HG02938 (cell line): ENCODE results near the gene GRAMD1A.
"Not testable (repeated sequence)": the region's sequence is repeated elsewhere in the genome, so short reads cannot be mapped to it uniquely, and the experiment has no call there.

Experiments used
- ATAC-seq: cut with Tn5 transposase; IDR thresholded peaks from one replicate; pipeline ENCODE4 v1.9.1; 2021; ENCODE audit warnings: mild to moderate bottlenecking, moderate library complexity; ENCODE audit not compliant: unreplicated experiment

Gene GRAMD1A

DNA sequence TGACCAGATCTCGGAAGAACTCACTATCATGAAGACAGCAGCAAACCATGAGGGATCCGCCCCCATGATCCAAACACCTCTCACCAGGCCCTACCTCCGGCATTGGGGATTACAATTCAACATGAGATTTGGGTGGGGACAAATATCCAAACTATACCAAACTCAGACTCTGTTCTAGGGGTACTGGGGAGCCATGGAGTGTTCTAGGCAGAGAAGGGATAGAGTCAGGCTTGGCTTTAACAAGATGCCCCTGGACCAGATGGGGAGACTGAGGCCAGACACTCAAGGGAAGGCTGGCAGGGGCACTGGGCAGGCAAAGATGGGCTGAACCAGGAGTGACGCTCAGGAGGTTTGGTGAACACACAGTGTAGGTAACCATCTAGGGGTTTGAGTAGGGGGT lies 18.3 kb downstream of the GRAMD1A start:
- no peak for ATAC-seq

DNA sequence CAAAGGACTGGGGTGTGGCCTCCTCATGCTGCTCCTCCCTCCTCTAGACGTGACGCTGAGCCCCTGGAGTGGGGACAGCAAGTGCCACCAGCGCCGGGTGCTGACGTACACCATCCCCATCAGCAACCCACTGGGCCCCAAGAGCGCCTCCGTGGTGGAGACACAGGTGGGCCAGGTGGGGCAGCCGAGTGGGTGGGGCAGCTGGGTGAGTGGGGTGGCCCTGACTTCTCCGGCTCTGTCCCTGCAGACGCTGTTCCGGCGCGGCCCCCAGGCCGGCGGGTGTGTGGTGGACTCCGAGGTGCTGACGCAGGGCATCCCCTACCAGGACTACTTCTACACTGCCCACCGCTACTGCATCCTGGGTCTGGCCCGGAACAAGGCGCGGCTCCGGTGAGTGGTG lies 19.0 kb downstream of the GRAMD1A start:
- ATAC-seq: no peak

DNA sequence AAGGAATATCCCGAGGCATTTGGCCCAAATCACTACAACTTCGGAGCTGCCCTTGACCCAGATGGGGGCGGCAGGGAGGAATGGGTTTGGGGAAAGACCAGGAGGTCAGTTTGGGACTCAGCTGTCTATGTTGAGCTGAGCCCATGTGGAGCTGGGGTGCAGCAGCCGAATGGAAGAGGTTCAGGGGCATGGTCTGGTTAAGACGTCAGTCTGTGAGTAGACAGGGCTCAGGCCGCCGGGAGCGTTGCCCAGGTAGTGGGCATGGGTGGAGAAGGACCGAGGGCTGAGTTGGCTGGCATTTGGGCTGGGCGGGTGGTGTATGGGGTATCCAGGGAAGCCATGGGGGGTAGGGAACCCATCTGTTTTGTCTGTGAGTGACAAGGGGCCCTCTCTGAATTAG lies 20.9 kb downstream of the GRAMD1A start:
- no peak for ATAC-seq

DNA sequence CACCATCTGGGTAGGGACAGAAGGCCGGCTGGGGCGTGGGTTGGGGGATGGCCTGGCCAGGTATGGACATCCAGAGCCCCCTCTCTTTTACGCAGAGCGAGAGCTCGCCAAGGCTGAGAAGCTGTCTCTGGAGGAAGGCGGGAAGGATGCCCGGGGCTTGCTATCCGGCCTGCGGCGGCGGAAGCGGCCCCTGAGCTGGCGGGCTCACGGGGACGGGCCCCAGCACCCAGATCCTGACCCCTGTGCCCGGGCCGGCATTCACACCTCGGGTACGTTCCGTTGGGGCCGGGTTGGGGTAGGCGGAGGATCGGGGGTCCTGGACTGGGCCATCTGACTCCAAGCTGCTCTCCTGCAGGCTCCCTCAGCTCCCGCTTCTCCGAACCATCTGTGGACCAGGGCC lies 21.5 kb downstream of the GRAMD1A start:
- no peak for ATAC-seq

DNA sequence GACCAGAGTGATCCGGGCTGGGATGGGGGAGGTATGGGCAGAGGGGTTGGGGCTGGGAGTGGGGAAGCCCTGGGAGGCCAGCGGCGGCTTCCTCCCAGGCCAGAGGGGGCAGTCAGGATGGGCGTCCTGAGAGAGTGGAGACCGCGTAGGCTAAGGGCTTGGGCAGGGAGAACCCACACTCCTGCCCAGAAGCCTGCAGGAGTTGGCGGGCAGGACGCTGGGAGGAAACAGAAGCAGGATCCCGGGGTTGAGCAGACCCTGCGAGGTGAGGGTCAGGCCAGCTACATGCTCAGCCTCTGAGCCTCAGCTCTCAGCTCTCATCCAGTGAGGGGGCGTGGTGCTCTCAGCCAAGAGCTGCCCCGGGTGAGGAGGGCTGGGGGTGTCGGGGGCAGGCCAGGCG lies 22.3 kb downstream of the GRAMD1A start:
- ATAC-seq: no peak

DNA sequence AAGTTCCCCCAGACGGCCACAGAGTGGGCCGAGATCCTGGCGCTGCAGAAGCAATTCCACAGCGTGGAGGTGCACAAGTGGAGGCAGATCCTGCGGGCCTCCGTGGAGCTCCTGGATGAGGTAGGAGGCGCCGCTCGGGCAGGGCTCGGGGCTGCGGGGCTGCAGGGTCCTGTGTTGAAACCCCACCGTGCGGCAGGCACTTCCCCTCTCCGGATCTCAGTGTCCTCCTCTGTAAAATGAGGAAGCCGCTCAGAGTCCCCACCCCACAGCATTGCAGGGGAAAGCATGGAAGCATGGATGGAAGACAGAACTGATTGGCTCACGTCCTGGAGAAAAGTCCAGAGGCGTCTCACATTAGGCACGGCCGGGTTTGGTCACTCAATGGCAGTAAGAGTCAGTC lies 23.3 kb downstream of the GRAMD1A start:
- ATAC-seq: no peak

DNA sequence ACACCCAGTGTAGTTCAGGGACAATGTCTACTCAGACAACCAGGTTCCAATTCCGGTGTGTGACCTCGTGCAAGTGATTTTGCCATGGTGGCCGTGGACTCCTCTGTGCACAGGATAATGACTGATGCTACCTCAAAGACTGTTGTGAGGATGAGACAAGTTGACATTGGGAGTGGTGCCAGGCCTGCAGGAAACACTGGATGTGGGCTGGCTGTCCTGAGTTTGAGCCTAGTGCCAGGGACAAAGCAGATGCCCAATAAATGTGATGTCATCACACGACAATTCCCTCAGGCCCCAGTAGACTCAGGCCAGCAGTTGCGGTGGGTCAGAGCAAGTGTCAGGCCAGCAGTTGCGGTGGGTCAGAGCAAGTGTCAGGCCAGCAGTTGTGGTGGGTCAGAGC lies 24.0 kb downstream of the GRAMD1A start:
- no peak for ATAC-seq

DNA sequence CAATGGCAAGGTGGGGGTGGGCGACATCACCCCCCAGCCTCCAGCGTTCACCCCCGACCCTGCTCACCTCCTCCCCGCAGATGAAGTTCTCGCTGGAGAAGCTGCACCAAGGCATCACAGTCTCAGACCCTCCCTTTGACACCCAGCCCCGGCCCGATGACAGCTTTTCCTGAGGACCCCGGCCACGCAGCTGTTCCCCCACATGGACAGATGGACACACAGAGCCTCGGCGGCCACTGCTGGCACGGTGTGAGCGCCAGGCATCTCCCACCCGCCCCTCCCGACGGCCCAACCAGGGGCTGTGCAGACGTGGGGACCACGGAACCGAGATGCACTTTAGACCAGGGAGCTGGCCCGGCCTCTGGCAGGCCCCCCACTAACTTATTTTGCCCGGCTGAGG lies 25.8 kb downstream of the GRAMD1A start:
- ATAC-seq: no peak

DNA sequence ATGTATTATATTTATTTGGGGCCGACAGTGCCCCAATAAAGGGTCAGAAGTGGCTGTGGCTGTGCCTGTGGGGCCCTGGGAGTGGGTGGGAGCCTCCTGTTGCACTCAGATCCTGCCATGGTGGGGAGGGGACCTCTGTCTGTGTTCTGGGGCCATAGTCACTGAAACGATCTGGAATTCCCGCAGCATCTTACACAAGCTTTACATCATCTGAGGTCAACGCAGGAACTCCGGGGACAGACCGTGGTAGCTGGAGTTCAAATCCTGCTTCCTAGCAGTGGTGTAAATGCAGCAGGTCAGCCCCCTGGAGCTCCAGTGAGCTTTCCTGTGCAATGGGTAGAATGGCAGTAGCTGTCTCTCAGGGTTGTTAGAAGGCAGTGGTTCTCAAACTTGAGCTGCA lies 26.3 kb downstream of the GRAMD1A start:
- no peak for ATAC-seq

DNA sequence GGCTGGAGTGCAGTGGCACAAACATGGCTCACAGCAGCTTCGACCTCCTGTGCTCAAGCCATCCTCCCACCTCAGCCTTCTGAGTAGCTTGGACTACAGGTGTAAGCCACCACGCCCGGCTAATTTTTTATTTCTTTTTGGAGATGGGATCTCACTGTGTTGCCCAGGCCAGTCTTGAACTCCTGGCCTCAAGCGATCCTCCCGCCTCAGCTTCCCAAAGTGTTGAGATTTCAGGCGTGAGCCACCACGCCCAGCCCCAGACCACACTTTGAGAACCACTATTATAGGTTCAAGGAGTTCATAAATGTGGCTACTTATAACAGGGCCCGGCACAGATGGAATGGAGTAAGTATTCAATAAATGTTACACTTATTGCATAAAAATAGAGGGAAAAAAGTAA lies 26.9 kb downstream of the GRAMD1A start:
- no peak for ATAC-seq

DNA sequence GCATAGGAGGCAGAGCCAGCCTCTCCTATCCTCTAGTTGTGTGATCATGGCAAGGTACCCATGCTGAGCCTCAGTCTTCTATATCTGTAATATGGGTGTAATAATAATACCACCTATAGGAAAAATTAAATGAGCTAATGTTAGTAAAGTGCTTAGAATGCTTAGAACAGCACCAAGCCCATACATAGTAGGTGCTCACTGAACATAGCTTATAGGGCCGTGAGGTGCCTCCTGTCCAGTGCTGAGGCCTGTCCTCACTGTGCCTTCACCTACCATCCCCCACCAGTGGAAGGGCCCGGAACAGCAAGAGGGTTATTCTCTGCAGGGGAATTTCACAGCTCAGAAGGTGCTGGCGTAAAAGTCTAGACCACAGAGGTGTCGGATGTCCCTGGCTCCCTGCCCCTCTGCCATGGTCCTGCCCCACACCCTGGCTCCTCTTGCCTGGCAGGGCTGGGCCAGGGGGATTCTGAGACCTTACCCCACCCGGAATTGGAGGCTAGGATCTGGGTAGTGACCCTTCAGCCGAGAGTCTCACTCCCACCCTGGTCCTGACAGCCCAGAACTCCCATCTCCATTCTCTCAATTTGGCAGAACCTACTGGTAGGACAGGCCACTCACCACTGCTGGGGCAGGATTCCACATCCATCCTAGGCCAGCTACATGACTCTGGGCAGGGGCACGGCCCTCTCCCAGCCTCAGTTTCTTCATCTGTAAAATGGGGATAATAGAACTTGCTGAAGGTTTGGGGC lies 27.9 kb downstream of the GRAMD1A start:
- ATAC-seq: no peak

DNA sequence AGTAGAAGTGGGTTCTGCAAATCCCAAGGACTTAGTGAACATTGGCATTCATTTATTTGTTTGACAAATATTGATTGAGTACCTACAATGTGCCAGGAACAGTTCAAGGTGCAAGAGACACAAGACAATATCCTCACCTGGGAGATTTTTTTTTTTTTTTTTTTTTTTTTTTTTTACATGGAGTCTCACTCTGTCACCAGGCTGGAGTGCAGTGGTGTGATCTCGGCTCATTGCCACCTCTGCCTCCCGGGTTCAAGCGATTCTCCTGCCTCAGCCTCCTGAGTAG lies 28.4 kb downstream of the GRAMD1A start:
- ATAC-seq: not testable (repeated sequence)

DNA sequence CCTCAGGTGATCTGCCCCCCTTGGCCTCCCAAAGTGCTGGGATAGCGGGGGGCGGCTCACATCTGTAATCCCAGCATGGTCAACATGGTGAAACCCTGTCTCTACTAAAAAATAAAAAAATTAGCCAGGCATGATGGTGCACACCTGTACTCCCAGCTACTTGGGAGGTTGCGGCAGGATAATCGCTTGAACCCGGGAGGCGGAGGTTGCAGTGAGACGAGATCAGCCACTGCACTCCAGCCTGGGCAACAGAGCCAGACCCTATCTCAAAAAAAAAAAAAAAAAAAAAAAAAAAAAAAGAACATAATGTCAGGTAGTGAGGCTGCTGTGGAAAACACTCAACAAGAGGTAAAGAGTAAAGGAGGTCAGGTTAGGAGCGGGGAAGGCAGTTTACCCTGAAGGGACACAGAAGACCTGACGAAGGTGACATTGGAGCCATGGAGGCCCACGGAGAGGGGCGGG lies 29.2 kb downstream of the GRAMD1A start:
- ATAC-seq: not testable (repeated sequence)

DNA sequence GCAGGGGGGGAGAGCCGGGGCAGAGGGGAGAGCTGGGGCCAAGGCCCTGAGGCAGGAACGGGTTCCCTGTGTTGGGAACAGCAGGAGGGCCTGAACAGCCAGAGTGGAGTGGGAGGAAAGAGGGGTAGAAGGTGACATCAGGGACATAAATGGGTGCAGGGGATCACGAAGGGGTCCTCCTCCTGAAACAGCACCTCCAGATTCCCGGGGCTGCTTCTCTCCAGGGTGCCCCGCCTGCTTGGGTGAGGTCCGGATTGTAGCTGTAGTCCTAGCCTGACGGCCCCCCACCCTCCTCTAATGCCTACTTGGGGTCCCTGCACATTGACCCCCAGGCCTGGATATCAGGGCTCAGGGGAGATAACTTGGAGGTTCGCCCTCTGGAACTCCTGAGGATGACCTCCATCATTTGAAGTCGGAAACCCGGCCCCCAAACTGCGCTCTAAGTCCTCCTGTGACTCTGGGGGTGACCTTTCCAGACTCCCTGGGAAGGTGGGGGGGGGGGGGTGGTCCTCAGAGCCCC lies 29.7 kb downstream of the GRAMD1A start:
- ATAC-seq: no peak

DNA sequence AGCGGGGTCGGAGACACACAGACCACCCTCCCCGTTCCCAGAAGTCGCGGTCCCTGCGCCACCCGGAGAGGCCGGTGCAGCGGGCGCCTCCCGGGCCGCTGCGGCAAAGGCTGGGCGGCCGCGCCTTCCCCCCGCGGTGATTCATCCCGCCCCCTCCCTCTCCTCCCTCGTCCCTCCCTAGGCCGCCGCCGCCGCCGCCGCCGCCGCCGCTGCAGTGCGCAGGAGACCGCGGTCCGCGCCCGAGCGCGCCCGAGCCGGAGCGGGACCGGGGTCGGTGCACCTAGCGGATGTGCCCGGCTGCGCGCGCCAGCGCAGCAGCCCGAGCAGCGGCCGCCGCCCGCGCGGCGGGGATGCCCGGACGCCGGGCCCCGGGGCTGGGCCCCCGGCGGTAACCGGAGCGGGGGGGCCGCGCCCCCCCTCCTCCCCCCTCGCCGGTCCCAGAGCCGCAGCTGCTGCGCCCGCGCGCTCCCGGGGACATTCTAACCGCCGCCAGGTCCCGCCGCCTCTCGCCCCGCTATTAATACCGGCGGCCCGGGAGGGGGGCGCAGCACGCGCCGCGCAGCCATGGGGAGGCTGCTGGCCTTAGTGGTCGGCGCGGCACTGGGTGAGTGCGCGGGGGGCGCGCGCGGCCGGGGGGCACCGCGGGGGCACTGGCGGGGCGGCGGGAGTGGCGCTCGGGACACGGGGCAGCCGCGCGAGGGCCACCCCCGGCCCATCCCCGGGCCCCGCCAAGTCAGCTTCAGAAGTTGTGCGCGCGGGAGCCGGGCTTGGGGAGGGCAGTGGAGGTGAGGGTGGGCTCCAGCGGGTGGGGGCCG lies 30.3 kb downstream of the GRAMD1A start, which contains the start of gene SCN1B:
TSS of gene SCN1B (plus strand) at position 214 of the 815 bp plus-strand sequence. CDS start at position 565, 351 bp downstream.
- no peak for ATAC-seq

DNA sequence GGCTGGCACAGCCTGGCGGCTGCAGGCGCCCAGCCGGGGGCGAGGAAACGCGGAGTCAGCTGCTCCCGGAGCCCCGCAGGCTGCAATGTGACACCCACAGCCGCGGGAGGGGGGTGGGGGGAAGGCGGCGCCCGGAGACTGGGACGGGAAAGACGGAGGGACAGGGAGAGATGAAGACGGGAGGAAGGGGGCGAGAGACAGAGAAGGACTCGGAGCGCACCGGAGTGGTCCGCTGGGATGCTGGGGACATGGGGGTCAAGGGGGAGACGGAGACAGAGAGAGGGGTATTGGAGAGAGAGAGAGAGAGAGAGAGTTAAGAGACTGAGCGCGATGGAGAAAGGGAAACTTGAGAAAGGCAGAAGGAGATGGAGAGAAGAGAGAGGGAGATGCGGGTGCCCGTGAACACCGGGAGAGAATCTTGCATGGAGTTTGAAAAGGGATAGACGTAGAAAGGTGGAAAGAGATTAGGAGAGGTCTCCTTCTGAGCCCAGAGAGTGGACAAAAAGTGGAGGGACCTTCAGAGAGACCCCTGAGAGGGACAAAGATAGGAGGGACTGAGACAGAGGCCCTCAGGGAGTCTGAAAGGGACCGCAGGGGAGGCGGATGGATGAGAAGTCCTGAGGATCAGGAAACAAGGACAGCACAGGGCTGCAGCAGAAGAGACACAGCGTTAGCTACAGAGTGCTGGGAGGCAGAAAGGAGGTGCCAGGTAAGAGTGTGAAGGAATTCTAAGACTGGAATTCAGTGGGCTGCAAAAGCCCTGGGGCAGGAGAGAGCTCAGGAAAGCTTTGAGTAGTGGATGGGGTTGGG lies 31.2 kb downstream of the GRAMD1A start:
- ATAC-seq: no peak

DNA sequence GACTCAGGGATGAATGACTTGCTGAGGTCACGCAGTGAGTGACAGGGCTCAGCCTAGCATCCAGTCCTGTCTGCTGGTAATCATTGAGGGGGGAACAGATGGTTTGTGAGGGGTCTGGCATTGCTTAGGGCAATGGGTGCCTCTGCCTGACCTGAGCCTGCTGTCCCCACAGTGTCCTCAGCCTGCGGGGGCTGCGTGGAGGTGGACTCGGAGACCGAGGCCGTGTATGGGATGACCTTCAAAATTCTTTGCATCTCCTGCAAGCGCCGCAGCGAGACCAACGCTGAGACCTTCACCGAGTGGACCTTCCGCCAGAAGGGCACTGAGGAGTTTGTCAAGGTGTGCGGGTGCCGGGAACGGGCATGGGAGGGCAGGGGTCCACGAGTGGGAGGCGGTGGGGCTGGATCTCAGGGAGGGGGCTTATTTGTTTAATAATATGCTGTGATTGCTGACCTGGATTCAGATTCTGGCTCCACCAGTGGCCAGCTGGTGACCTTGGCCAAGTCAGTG lies 32.3 kb downstream of the GRAMD1A start:
- ATAC-seq: no peak

DNA sequence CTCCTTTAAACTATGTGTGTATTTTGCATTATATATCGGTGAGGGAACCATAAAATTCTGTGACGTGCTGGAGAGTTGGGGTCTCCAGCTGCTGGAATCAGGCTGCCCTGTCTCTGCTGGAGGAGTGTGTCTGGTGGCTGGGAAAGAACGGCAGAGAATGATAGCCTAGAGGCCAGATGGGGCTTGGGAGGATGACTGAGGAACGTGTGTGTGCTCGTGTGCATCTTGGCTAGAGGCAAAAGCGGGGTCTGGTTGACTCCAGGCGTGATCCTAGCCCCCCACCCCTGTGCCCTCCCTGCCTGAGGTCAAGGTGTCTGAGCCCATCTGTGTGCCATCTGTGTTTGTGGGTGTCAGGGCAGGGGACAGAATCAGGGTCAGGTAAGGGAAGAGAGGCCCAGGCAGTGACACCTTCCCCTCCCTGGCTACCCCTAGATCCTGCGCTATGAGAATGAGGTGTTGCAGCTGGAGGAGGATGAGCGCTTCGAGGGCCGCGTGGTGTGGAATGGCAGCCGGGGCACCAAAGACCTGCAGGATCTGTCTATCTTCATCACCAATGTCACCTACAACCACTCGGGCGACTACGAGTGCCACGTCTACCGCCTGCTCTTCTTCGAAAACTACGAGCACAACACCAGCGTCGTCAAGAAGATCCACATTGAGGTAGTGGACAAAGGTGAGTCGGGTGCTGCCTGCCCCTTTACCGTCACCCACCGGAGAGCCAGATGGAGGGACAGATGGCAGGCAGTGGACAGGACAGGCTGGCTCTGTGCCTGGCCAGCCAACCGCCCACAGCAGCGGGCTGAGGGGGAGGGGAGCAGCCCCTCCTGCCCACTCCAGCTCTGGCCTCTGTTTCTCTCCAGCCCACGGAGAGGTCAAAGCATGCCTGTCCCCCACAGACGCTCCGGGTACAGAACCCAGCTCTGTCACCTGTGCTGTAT lies 33.2 kb downstream of the GRAMD1A start:
- no peak for ATAC-seq

DNA sequence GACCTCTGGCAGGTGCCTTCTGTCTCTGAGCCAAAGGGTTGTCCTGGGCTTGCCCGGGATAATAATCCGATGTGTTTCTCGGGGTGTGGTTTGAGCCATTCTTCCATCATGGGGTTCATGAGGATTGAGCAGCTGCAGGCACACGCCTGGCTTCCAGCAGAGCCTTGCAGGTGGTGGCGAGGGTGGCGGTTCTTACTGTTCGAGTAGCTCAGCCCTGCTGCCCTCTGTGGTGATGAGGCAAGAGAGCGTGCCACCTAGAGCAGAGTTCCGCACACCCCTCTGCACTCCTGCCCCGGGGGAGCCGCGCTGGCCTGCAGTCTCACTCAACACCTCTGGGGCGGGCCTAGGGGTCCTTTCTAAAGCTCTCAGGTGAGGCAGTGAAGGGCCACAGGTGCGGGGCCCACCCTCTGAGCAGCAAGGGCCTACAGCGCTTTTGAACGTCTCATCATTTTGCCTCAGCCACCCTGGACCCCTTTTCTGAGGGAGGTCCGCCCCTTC lies 33.9 kb downstream of the GRAMD1A start:
- no peak for ATAC-seq
